CD1c-positive myeloid dendritic cell (primary cell): ENCODE results near the gene TBCCD1.

ENCODE experiments used
- DNase-seq: peaks from one replicate; pipeline ENCODE4 v3.0.0-alpha.2; 2016; ENCODE audit errors: extremely low spot score

Gene TBCCD1, protein sequence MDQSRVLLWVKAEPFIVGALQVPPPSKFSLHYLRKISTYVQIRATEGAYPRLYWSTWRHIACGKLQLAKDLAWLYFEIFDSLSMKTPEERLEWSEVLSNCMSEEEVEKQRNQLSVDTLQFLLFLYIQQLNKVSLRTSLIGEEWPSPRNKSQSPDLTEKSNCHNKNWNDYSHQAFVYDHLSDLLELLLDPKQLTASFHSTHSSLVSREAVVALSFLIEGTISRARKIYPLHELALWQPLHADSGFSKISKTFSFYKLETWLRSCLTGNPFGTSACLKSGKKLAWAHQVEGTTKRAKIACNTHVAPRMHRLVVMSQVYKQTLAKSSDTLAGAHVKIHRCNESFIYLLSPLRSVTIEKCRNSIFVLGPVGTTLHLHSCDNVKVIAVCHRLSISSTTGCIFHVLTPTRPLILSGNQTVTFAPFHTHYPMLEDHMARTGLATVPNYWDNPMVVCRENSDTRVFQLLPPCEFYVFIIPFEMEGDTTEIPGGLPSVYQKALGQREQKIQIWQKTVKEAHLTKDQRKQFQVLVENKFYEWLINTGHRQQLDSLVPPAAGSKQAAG

DNA sequence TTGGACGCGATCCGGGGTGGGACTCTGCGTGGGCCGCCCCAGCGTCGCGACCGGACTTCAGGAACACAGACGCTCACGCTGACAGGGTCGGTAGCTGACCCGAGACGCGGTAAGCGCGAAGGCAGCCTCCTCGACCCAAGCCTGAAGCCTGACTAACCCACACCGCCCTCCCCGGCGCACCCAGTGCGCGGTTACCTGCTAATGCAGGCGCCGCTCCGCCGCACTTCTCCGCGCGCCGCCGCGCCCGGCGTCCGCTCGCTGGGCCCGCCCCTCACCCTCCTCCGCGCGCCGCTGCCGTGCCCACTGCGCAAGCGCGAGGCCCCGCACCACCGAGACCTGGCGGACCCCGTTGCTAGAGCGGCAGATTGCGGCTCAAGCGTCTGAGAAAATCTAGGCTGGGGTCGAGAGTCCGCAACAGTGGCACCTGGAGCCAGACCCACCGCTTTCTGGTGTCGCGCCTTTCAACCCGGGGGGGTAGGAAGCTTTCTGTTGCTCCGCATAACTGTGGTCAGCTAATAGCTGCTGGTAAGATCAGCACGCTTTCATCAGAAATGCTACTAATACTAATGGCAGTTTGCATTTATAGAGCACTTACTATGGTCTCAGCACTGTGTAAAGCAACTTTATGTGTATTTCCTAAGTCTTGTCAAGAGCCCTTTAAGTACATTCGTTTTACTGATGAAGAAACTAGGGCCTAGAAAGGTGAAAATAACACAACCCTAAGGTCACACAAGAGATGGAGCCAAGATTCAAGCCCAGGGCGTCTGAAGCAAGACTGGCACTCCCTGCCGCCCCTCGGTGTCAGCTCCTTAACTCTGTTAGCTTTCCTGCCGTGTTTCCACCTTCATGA lies at the start of gene TBCCD1:
Gene TBCCD1 (minus strand): TSS at position 268 of the 850 bp plus-strand sequence. CDS start 3,010 bp downstream, outside the sequence.
- DNase-seq: peak; percentile 95

DNA sequence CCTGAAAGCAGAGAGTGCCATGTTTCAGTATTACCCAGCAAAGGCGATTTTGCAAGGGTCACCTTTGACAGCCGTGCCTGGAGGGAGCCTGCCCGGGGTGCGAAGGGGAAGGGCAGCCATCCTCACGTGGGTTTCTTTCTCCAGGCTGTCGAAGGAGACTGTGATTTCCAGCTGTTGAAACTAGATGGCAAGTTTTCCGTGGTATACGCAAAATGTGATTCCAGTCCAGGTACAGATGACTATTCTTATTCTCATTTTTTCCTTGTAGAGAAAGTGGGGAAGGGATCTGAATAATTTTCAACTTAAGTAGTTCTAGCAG lies 49.1 kb upstream of the TBCCD1 start:
- no peak for DNase-seq

DNA sequence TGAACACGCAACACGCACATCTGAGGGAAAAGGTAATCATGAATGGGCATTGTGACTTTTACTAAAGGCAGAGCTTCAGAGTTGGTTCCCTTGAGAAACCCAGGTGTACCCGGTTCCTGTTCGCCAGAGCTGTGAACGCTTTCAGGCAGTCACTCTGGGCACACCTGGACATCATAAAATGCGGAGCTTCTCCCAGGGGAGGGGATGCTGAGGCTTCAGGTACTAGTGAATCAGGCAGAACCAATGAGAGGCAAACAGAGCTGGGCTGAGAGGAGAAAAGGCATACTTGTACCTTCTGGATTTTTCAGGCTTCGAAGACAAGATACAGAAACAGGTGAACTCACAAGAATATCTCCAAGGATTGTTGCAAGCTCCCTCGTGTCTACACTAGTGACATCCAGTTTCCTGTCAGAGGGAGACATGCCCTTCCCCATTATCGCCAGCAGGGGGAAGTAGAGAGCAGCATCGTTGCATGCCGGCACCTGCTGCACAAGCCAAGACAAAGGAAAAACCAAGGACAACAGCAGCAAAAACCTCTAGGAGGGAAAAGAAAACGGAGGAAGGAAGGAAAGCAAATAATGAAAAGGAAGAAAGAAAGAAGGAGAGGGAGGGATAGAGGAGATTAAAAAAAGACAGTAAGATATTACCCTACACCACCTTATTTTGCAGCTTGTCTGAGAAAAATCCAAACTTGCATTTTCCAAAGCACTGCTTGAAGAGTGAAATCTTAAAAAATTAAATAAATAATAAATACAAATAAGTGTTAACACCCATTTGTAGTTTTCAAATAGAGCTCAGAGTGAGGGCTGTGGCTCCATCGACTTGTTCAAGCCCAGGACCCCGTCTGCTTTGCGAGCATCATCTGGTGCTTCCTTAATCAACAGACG lies 47.7 kb upstream of the TBCCD1 start:
- peak; percentile 80 for DNase-seq

DNA sequence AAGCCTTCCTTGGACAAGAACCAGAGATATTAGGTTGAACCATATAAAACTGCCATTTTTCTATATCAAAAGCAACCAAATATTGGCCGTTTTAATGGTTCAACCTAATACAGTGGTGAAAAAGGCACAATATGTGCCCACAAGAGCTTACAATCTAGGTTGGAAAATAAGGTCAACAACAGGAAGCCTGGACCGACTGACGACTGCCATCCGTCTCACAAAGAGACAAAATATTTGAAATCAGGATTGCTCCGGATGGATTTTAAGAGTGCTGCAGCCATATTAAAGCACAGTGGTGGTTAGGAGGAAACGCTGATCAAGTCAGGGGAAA lies 47.1 kb upstream of the TBCCD1 start:
- no peak for DNase-seq

DNA sequence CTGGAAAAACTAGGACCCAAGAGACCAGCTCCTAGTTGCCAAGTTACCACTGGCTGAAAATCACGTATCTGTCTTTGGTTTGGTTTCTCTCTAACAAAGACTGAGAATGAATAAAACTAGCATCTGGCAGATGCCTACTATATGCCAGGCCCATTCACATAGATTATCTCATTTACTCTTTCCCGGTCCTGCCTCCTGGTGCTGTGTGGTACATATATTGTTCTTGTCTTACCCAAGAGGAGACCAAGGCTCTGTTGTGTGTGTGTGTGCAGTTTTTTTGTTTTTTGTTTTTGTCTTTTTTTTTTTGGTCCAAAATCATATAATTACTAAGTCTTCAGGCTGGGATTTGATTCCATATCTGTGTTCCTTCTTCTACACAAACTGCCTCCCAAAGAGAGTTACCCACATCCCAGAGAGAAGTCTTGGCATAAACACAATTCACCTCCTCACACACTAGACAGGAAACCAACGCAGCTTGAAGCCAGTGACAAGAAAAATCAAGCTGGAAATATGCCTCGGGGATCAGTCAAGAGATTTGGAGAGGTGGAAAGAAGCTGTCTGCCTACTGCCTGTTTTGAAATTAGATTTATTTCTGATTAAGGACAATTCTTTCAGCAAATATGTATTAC lies 46.6 kb upstream of the TBCCD1 start:
- no peak for DNase-seq

DNA sequence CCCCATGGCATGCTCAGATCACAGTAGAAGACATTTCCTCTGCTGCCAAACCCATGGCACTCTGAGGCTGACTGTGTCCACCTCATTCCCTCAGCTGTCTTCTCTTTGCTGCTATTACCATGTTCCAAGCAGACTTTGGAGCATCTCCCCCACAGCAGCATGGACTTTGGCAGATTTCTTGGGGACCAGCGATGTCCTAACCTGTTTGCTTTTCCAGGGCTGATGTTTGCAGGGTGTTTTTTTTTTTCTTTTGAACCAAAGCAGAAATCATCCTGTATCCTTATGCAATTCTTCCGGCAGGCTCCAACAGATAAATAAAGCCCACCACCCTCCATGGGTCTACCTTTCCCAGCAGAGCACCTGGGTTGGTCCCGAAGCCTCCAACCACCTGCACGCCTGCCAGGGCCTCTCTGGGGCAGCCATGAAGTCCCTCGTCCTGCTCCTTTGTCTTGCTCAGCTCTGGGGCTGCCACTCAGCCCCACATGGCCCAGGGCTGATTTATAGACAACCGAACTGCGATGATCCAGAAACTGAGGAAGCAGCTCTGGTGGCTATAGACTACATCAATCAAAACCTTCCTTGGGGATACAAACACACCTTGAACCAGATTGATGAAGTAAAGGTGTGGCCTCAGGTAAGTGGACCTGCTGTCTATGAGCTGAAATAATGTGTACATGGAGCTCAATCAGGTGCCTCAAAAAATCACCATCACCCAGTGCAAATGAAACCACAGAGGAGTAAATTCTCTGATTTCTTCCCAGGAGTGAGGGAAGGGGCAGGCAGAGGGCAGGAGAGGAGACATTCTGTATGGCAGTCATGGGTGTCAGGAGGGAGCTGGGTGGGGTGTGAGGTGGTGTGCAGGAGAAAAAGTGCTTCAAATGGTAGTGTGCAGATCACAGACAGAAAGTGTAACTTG lies 45.8 kb upstream of the TBCCD1 start, which contains the start of gene AHSG:
Gene AHSG (plus strand): TSS at position 340 of the 916 bp plus-strand sequence. CDS start 82 bp downstream, at position 422.
- no peak for DNase-seq

DNA sequence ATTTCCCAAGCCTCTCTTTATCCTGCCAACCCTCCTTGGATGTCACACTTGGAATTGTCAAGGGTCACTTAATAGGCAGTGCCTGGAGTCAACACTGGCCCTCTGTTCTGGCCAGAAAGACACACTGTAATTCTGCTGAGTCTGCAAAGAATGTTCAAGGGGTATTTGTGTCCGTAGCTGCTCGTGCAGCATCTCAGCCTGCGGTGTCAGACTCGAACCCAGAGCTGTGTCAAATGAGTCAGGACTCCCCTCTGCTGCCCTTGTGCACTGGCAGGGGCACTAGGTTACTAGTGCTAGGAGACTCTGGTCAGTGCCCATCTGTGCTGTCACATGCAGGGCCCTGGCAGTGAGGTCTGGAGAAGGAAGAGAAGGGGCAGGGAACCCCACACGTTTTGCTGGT lies 44.9 kb upstream of the TBCCD1 start:
- no peak for DNase-seq

DNA sequence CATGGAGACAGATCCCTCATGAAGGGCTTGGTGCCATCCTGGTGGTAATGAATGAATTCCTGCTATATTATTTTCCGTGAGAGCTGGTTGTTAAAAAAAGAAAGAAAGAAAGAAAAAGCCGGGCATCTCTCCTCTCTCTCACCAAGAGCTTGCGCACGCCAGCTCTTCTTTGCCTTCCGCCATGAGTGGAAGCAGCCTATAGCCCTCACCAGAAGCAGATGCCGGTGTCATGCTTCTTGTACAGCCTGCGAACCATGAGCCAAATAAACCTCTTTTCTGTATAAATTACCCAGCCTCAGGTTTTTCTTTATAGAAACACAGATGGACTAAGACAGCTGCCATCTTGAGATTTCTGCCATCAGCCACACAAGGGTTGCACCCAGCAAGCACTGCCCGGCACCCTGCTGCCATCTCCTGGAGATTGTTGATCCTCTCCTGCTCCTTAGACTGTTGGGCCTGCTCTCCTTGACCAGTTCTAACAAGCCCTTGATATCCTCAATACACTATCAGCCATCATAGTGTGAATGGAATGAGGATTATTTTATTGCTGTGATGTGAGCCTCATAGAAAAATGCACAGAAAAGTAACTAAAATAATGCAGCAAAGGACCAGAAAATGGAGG lies 42.2 kb upstream of the TBCCD1 start:
- DNase-seq: no peak

DNA sequence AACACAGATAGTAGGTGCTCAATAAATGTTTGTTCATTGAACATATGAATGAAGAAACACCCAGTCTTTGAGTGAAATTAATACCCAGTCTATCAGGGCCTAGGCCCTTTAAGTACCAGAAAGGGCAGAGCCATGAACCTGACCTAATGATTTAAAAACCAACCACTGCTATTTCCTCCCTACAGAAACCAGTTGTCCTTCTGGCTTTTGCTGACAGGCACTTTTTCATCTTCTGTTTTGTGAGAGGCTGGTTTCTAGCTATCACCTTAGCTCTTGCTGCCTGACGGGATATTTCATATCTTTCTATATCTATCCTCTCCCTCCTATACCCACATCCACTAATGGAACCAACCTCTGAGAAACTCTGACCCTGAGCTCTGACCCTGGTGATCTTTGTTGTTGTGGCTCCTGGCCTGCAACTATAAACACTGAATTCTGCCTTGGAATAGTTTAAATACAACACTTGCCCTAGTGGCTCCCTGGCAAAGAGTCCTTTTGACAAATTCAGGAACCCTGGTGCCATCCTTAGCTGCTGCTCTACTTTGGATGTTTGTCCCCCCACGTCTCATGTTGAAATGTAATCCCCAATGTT lies 41.6 kb upstream of the TBCCD1 start:
- DNase-seq: no peak

DNA sequence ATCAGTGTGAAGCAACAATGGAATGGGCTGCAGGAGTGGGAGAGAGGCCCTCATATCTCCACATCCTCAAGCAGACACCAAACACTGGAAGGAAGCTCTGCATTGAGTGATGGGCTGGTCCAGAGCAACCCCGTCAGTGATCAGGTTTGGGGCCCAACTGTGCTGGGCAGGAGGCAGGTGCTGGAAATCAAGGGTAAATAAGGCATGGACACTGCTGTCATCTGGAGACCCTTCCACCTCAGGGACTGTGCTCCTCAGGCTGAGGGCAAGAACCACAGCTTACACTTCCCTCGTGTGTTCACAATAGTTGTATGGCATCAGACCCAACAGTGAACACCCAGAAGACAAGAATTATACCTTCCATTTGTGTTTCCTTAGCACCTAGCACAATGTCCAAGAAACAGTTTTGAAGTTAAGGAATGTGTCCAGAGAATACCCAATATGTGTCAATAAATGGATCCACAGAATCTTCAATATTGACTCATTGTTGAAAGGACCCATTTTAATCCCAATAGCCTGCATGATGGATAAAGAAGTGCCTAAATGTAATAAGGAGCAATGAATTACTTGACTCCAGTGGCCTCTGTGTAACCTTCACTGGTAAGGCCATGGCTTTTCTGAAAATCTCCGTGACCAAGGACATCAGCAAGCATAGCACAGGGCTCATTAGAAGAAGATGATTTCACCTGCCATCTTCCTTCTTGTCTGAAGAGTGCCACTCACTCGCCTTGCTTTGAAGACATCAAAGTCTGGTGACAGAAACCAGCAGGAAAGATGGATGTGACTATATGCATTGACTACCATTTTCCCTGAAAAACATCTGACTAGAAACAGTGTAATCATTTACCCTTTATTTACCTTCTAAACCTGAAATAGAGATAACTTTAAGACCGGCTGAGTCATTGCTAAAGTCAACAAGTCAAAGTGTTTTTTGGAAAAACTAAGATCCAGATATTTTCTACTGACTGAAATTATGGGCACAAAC lies 38.7 kb upstream of the TBCCD1 start:
- no peak for DNase-seq

DNA sequence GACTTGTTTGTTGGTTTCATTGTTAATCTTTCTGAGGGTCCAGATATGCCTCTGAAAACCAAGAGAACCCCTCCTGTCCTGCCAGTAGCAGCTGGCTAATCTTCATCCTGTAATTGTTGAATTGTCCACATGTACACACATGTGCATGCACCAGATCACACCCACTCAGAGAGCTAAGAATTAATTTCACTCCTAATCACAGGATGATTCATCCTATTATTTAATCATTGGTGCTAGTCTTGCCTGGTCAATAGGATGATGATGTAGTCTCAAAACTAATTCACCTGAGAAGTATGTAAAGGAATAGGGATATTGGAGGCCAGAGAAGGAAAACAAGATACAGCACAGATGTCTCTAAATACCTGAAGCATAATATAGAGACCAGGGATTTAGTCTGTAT lies 37.9 kb upstream of the TBCCD1 start:
- no peak for DNase-seq

DNA sequence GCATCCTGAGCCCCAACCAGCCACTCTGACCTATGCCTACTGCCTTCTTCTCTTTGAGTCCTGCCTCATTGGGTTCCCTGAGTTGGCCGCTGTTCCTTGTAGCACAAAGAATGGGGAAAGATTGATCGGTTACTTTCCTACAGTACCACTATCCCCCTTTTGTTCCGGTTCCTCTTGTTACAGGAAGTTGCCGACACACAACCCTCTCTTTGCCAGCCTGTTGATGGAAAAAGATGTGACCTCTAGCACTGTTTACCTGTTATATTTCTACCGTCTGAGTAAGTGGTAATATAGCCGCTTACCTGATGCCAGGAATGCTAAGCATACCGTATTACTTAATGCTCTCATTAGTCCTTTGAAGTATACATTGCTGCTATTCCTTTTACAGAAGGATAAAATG lies 36.0 kb upstream of the TBCCD1 start:
- no peak for DNase-seq

DNA sequence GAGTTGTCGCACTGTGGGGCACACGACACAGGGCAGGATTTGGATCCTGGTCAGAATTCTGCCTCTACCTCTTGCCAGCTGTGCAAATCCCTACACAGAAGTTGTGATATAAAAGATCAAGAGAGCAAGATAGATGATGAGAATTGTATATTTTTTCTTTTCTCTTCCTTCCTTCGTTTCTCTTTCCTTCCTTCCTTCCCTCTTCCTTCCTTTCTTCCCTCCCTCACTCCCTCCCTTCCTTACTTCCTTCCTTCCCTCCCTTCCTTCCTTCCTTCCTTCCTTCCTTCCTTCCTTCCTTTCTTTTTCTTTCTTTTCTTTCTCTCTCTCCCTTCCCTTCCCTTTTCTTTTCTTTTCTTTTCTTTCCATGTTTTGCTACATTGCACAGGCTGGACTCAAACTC lies 33.8 kb upstream of the TBCCD1 start:
- DNase-seq: no peak

DNA sequence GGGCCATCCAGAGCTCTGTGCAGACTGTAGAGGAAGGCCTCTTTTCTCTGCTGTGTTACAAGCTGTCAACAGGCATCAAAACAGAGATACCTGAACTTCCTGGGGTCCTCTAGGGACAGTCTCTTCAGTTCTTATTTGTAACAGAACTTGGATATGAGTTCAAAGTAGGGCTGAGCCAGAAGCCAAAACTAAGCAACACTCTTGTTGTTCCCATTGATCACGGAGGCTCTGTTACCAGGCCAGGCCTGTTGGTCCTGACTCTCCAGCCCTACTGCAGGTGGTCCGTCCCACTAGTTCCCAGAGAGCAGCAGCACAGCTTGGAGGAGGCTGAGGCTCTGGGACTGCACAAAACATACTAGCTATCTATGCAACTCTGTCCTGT lies 32.6 kb upstream of the TBCCD1 start:
- no peak for DNase-seq

DNA sequence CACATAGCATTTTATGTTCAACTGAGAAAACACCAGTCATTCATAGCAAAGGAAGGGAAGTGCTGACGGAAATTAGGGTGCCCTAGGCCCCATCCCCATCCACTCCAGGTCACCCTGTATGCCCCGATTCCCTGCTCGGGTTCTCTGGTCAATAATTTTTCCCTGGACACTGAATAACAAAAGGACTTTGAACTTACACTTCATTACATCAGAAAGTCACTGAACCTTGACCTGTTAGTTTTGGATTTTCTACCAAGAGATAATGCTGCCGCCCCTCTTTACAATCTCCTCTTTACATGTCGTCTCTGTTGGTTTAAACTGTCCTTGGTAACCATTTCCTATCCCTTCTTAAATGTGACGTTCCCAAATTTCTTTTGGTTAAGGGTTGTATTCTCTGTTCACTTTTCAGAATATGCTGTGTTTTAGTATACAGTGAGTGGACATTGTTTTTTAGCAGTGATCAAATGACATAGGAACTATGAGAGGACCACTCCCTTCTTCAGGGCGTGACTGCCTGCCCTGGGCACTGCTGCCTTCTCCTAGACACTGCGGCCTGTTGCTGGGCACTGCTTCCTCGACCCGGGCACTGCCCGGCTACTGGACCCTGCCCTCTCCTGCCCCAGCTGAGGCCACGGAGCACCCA lies 32.1 kb upstream of the TBCCD1 start:
- no peak for DNase-seq

DNA sequence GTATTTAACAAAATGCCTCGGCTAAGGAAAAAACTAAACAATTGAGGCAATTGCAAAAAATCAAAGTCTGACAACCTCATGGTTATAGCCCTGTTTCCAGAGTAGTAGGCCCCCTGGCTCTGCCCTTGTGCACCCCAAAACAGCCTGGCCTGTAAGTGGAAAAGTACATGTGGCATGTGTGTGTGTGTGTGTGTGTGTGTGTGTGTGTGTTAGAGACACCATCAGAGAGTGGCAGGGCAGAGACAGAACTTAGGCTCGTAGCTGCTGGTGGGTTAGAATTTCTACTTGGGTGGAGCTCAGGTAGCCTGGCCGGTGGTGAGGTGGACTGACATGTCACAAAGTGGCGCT lies 31.6 kb upstream of the TBCCD1 start:
- DNase-seq: no peak

DNA sequence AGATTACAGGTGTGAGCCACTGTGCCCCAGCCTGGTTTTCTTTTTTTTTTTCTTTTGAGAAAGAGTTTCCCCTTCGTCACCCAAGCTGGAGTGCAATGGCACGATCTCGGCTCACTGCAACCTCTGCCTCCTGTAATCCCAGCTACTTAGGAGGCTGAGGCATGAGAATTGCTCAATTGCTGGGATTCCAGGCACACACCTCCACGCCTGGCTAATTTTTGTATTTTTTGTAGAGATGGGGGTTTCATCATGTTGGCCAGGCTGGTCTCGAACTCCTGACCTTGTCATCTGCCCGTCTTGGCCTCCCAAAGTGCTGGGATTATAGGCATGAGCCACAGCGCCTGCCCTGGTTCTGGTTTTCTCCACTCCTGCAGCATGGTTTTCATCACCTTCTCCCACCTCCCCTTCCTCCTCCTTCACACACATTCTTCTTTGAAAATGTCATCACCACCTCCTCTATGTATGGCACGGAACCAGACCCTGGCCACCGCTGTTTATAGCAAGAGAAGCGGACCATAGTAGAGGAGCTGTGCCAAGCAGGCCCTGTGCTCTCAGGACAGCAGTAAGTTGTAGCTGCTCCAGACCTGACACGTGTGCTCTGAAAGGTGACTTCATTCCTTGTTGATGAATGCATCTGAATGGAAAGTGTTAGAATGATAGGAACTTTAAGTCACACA lies 31.1 kb upstream of the TBCCD1 start:
- no peak for DNase-seq
